ENCODE results near the gene CLDN3.

DNA sequence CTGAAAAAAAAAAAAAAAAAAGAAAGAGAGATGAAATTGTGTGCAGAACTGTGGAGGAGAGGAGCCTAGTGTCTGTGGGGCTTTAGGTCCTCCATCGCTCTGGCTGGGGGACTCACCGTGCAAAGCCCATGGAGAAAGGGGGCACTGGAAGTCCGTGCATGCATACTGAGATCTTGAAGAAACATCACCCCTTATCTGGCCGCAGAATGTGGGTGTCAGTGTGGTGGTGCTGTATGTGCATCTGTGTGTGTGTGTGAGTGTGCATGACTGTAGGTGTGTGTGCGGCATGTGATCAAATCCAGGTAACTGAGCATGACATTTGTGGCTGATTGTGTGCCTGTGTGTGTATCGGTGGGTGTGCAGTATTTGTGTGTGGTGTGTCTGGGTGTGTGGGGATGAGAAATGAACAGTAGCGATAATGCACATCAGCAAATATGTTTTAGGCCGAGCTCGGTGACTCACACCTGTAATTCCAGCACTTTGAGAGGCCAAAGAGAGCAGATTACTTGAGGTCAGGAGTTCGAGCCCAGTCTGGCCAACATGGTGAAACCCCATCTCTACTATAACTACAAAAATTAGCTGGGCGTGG lies 8.8 kb upstream of the CLDN3 start:
- TF ChIP-seq POLR2A (IDR thresholded peaks at IDR 0.05; ENCODE audit: low read length) (no peak), ESRRA (IDR thresholded peaks at IDR 0.05; ENCODE audit: borderline replicate concordance, low read length) (no peak)
- TF ChIP-seq, protein P1, sequence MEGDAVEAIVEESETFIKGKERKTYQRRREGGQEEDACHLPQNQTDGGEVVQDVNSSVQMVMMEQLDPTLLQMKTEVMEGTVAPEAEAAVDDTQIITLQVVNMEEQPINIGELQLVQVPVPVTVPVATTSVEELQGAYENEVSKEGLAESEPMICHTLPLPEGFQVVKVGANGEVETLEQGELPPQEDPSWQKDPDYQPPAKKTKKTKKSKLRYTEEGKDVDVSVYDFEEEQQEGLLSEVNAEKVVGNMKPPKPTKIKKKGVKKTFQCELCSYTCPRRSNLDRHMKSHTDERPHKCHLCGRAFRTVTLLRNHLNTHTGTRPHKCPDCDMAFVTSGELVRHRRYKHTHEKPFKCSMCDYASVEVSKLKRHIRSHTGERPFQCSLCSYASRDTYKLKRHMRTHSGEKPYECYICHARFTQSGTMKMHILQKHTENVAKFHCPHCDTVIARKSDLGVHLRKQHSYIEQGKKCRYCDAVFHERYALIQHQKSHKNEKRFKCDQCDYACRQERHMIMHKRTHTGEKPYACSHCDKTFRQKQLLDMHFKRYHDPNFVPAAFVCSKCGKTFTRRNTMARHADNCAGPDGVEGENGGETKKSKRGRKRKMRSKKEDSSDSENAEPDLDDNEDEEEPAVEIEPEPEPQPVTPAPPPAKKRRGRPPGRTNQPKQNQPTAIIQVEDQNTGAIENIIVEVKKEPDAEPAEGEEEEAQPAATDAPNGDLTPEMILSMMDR (IDR thresholded peaks at IDR 0.05) = no peak
- TF ChIP-seq, protein P2, sequence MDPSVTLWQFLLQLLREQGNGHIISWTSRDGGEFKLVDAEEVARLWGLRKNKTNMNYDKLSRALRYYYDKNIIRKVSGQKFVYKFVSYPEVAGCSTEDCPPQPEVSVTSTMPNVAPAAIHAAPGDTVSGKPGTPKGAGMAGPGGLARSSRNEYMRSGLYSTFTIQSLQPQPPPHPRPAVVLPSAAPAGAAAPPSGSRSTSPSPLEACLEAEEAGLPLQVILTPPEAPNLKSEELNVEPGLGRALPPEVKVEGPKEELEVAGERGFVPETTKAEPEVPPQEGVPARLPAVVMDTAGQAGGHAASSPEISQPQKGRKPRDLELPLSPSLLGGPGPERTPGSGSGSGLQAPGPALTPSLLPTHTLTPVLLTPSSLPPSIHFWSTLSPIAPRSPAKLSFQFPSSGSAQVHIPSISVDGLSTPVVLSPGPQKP (IDR thresholded peaks at IDR 0.05; ENCODE audit: low read depth, low read length) = no peak
- TF ChIP-seq, protein P3, sequence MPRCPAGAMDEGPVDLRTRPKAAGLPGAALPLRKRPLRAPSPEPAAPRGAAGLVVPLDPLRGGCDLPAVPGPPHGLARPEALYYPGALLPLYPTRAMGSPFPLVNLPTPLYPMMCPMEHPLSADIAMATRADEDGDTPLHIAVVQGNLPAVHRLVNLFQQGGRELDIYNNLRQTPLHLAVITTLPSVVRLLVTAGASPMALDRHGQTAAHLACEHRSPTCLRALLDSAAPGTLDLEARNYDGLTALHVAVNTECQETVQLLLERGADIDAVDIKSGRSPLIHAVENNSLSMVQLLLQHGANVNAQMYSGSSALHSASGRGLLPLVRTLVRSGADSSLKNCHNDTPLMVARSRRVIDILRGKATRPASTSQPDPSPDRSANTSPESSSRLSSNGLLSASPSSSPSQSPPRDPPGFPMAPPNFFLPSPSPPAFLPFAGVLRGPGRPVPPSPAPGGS (IDR thresholded peaks at IDR 0.05) = no peak
- TF ChIP-seq, protein P4, sequence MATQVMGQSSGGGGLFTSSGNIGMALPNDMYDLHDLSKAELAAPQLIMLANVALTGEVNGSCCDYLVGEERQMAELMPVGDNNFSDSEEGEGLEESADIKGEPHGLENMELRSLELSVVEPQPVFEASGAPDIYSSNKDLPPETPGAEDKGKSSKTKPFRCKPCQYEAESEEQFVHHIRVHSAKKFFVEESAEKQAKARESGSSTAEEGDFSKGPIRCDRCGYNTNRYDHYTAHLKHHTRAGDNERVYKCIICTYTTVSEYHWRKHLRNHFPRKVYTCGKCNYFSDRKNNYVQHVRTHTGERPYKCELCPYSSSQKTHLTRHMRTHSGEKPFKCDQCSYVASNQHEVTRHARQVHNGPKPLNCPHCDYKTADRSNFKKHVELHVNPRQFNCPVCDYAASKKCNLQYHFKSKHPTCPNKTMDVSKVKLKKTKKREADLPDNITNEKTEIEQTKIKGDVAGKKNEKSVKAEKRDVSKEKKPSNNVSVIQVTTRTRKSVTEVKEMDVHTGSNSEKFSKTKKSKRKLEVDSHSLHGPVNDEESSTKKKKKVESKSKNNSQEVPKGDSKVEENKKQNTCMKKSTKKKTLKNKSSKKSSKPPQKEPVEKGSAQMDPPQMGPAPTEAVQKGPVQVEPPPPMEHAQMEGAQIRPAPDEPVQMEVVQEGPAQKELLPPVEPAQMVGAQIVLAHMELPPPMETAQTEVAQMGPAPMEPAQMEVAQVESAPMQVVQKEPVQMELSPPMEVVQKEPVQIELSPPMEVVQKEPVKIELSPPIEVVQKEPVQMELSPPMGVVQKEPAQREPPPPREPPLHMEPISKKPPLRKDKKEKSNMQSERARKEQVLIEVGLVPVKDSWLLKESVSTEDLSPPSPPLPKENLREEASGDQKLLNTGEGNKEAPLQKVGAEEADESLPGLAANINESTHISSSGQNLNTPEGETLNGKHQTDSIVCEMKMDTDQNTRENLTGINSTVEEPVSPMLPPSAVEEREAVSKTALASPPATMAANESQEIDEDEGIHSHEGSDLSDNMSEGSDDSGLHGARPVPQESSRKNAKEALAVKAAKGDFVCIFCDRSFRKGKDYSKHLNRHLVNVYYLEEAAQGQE (IDR thresholded peaks at IDR 0.05) = no peak
